Suprapubic skin (tissue), 4 donors: ENCODE measurements around the gene NAP1L4.

Experiments used
- EP300 ChIP-seq: sonication (generic); formaldehyde crosslinking; IDR thresholded peaks from one replicate; pipeline ENCODE4 v1.6.1; 2017; ENCODE audit warnings: antibody characterized with exemption
- POLR2A ChIP-seq, 2 donors: fragments of 450-650 bp; IDR thresholded peaks; one replicate each; pipeline ENCODE4 v1.6.1; 2017; ENCODE audit warnings: antibody characterized with exemption in 2 of 2, mild to moderate bottlenecking in 2 of 2, moderate library complexity in 2 of 2
- POLR2AphosphoS5 ChIP-seq, 3 donors: sonication (generic); formaldehyde crosslinking; IDR thresholded peaks; one replicate each; pipeline ENCODE4 v1.6.1; 2017; ENCODE audit warnings: antibody characterized with exemption in 3 of 3
- TF ChIP-seq, protein P1 (sequence below), 2 donors: fragments of 200-600 bp in 1 of 2; fragments of 450-650 bp in 1 of 2; sonication (generic) in 1 of 2; IDR thresholded peaks; one replicate each; pipeline ENCODE4 v1.5.1; 2016 to 2019; ENCODE audit warnings: antibody characterized with exemption in 2 of 2, mild to moderate bottlenecking in 1 of 2, moderate library complexity in 1 of 2

DNA sequence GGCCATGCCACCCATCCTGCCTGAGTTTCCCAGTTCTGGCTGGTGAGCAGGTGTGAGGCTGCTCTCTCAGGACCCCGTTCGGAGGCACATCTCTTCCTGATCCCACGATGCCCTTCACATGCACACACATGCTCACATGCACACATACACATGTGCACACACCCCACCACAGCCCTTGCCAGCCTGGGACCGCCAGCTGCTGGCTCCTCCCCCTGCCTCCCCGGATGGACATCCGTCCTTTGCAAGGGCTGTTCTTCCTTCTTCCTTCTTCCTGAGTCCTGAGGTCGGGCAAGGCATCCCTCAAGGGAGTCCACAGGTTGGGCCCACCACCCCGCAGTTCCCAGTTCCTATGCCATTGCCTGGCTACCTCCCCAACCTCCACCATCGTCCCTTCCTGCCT is 96.1 kb downstream of the NAP1L4 start:
- TF ChIP-seq, protein P1, sequence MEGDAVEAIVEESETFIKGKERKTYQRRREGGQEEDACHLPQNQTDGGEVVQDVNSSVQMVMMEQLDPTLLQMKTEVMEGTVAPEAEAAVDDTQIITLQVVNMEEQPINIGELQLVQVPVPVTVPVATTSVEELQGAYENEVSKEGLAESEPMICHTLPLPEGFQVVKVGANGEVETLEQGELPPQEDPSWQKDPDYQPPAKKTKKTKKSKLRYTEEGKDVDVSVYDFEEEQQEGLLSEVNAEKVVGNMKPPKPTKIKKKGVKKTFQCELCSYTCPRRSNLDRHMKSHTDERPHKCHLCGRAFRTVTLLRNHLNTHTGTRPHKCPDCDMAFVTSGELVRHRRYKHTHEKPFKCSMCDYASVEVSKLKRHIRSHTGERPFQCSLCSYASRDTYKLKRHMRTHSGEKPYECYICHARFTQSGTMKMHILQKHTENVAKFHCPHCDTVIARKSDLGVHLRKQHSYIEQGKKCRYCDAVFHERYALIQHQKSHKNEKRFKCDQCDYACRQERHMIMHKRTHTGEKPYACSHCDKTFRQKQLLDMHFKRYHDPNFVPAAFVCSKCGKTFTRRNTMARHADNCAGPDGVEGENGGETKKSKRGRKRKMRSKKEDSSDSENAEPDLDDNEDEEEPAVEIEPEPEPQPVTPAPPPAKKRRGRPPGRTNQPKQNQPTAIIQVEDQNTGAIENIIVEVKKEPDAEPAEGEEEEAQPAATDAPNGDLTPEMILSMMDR (IDR thresholded peaks at IDR 0.05): no peak
- TF ChIP-seq POLR2A (IDR thresholded peaks at IDR 0.05) (no peak), POLR2AphosphoS5 (IDR thresholded peaks at IDR 0.05) (no peak), EP300 (no peak)
